KG1 (cell line): ENCODE results near the gene PDE2A.
A peak's percentile ranks its signal among the peaks of the same experiment; 100 is the strongest.

Experiments
- DNase-seq: peaks from one replicate; lab custom pipeline; 2025; lab: John Stamatoyannopoulos, UW

Gene PDE2A

GRCh38 chr11:72682858-72683243 is 8.6 kb upstream of the PDE2A start:
- DNase-seq: no peak

GRCh38 chr11:72682238-72682857 is 8.1 kb upstream of the PDE2A start:
- no peak for DNase-seq

GRCh38 chr11:72681226-72682153 is 7.3 kb upstream of the PDE2A start:
- no peak for DNase-seq

- no peak for DNase-seq
Measured at GRCh38 chr11:72680624-72681158, 6.5 kb upstream of the PDE2A start.

GRCh38 chr11:72679869-72680268 is 5.6 kb upstream of the PDE2A start:
- DNase-seq: no peak

- no peak for DNase-seq
Measured at GRCh38 chr11:72678524-72678923, 4.3 kb upstream of the PDE2A start.

- peak; percentile 48 for DNase-seq
Measured at GRCh38 chr11:72676861-72677341, 2.7 kb upstream of the PDE2A start.

GRCh38 chr11:72675221-72675620 is 999 bp upstream of the PDE2A start:
- DNase-seq: no peak

GRCh38 chr11:72673284-72673942 is 809 bp downstream of the PDE2A start:
- DNase-seq: no peak

- DNase-seq: no peak
Measured at GRCh38 chr11:72672597-72673238, 1.5 kb downstream of the PDE2A start.

- no peak for DNase-seq
Measured at GRCh38 chr11:72671152-72672099, 2.8 kb downstream of the PDE2A start.

- no peak for DNase-seq
Measured at GRCh38 chr11:72670041-72670440, 4.2 kb downstream of the PDE2A start.

- DNase-seq: no peak
Measured at GRCh38 chr11:72669527-72669926, 4.7 kb downstream of the PDE2A start.

GRCh38 chr11:72668629-72669347 is 5.4 kb downstream of the PDE2A start:
- no peak for DNase-seq

- no peak for DNase-seq
Measured at GRCh38 chr11:72665911-72666472, 8.2 kb downstream of the PDE2A start.

GRCh38 chr11:72662036-72662435 is 12.2 kb downstream of the PDE2A start:
- DNase-seq: no peak

GRCh38 chr11:72661486-72661885 is 12.7 kb downstream of the PDE2A start:
- no peak for DNase-seq

GRCh38 chr11:72658989-72659640 is 15.1 kb downstream of the PDE2A start:
- DNase-seq: no peak

GRCh38 chr11:72657411-72658100 is 16.7 kb downstream of the PDE2A start:
- no peak for DNase-seq
